ENCODE measurements around the gene B3GALT6.

DNA sequence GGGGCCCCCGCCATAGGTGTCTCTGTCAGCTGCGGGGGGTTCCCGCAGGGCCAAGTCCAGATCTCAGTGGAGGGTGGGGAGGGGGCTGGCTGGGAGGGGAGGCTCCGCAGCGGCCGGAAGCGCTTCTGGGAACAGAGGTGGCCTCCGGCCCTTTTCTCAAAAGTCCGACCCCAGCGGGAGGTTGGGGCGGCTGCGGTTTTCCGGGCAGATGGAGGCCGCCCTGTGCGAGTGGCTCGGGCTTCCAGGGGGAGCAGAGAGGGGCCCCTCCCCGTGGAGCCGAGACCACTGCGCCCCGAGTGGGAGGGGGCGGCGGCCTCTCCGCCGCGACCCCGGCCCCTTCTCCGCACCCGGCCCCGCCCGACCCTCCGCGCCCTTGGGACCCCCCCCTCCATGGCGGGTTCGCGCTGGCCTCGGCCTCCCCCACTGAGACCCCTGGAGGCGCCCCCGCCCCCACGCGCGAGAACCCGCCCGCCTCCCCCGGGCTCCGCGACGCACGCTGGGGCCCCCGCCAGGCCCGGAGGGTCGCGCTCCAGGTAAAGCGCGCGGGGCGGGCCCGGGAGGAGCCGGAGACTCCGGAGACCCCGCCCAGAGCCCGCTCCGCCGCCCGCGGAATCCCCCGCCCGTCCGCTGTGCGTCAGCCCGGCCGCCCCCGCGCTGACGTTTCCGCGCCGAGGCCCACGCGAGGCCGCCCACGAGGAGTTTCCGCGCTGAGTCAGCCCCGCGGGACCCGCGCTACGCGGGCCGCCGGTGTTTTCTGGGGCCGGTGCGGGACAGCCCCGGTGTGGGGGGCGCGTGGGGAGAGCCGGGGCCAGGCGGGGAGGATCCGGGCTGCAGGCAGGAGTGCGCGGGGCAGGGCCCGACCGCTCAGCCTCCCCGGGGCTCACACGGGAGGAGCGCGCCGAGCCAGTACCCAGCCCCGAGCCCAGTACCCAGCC, 30.9 kb upstream of the B3GALT6 start:
- TF ChIP-seq, protein P1, sequence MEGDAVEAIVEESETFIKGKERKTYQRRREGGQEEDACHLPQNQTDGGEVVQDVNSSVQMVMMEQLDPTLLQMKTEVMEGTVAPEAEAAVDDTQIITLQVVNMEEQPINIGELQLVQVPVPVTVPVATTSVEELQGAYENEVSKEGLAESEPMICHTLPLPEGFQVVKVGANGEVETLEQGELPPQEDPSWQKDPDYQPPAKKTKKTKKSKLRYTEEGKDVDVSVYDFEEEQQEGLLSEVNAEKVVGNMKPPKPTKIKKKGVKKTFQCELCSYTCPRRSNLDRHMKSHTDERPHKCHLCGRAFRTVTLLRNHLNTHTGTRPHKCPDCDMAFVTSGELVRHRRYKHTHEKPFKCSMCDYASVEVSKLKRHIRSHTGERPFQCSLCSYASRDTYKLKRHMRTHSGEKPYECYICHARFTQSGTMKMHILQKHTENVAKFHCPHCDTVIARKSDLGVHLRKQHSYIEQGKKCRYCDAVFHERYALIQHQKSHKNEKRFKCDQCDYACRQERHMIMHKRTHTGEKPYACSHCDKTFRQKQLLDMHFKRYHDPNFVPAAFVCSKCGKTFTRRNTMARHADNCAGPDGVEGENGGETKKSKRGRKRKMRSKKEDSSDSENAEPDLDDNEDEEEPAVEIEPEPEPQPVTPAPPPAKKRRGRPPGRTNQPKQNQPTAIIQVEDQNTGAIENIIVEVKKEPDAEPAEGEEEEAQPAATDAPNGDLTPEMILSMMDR (IDR thresholded peaks at IDR 0.05), result no peak
- TF ChIP-seq NFE2L1 (CRISPR knock-in tag; IDR thresholded peaks at IDR 0.05) (no peak), CBFB (CRISPR knock-in tag; IDR thresholded peaks at IDR 0.05; ENCODE audit: low read depth) (no peak), ELF4 (CRISPR knock-in tag; IDR thresholded peaks at IDR 0.05; ENCODE audit: low read depth) (no peak), TP53 (CRISPR knock-in tag; IDR thresholded peaks at IDR 0.05) (no peak), NFYB (CRISPR knock-in tag; conservative IDR thresholded peaks at IDR 0.05; ENCODE audit: low read depth) (no peak), KAT7 (CRISPR knock-in tag; IDR thresholded peaks at IDR 0.05; ENCODE audit: borderline replicate concordance) (no peak), ZNF138 (CRISPR knock-in tag; conservative IDR thresholded peaks at IDR 0.05) (no peak), ZBTB21 (CRISPR knock-in tag; IDR thresholded peaks at IDR 0.05; ENCODE audit: borderline replicate concordance) (no peak), FOXP1 (CRISPR knock-in tag; IDR thresholded peaks at IDR 0.05; ENCODE audit: borderline replicate concordance) (no peak)
- TF ChIP-seq, protein P2, sequence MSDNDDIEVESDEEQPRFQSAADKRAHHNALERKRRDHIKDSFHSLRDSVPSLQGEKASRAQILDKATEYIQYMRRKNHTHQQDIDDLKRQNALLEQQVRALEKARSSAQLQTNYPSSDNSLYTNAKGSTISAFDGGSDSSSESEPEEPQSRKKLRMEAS (CRISPR knock-in tag; IDR thresholded peaks at IDR 0.05), result no peak
- TF ChIP-seq, protein P3, sequence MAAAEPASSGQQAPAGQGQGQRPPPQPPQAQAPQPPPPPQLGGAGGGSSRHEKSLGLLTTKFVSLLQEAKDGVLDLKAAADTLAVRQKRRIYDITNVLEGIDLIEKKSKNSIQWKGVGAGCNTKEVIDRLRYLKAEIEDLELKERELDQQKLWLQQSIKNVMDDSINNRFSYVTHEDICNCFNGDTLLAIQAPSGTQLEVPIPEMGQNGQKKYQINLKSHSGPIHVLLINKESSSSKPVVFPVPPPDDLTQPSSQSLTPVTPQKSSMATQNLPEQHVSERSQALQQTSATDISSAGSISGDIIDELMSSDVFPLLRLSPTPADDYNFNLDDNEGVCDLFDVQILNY (CRISPR knock-in tag; IDR thresholded peaks at IDR 0.05), result no peak
- TF ChIP-seq, protein P4, sequence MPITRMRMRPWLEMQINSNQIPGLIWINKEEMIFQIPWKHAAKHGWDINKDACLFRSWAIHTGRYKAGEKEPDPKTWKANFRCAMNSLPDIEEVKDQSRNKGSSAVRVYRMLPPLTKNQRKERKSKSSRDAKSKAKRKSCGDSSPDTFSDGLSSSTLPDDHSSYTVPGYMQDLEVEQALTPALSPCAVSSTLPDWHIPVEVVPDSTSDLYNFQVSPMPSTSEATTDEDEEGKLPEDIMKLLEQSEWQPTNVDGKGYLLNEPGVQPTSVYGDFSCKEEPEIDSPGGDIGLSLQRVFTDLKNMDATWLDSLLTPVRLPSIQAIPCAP (CRISPR knock-in tag; IDR thresholded peaks at IDR 0.05), result no peak
- TF ChIP-seq, protein P5, sequence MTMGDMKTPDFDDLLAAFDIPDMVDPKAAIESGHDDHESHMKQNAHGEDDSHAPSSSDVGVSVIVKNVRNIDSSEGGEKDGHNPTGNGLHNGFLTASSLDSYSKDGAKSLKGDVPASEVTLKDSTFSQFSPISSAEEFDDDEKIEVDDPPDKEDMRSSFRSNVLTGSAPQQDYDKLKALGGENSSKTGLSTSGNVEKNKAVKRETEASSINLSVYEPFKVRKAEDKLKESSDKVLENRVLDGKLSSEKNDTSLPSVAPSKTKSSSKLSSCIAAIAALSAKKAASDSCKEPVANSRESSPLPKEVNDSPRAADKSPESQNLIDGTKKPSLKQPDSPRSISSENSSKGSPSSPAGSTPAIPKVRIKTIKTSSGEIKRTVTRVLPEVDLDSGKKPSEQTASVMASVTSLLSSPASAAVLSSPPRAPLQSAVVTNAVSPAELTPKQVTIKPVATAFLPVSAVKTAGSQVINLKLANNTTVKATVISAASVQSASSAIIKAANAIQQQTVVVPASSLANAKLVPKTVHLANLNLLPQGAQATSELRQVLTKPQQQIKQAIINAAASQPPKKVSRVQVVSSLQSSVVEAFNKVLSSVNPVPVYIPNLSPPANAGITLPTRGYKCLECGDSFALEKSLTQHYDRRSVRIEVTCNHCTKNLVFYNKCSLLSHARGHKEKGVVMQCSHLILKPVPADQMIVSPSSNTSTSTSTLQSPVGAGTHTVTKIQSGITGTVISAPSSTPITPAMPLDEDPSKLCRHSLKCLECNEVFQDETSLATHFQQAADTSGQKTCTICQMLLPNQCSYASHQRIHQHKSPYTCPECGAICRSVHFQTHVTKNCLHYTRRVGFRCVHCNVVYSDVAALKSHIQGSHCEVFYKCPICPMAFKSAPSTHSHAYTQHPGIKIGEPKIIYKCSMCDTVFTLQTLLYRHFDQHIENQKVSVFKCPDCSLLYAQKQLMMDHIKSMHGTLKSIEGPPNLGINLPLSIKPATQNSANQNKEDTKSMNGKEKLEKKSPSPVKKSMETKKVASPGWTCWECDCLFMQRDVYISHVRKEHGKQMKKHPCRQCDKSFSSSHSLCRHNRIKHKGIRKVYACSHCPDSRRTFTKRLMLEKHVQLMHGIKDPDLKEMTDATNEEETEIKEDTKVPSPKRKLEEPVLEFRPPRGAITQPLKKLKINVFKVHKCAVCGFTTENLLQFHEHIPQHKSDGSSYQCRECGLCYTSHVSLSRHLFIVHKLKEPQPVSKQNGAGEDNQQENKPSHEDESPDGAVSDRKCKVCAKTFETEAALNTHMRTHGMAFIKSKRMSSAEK (CRISPR knock-in tag; IDR thresholded peaks at IDR 0.05; ENCODE audit: borderline replicate concordance), result no peak

Data from WTC11 (cell line).